ENCODE measurements around the gene LRMDA. TPM values are rescaled to one million over a fixed set of nuclear protein-coding genes. Genes with fewer than 3 reads are reported as not detected.

LRMDA gene
- total and polyA plus RNA-seq, 2 of the 4 experiments (the other 2 are of a cell fraction): 0.07 TPM; not detected in 1

DNA sequence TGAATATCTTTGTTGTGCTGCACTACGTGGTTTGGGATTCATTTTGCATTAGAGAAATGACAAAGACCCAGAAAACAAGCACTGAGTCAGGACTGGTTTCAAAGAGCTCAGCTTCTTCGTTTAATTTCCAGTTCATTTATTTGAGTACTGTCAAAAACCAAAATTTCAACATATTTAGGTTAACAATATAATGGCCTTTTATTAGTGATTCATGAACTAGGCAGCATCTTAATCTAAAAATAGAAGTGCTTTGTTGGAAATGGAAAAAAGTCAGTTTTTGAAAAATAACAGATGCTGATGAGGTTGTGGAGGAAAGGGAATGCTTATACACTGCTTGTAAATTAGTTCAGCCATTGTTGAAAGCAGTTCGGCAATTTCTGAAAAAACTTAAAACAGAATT is 856.4 kb downstream of the LRMDA start:
- Histone ChIP-seq H2AK9ac (replicated peaks; ENCODE audit: low read depth, low read length, poor library complexity) (no peak overlapping the region), H4K5ac (ENCODE audit: low read depth, low read length) (peak overlapping the region; percentile 44; the same call in 1 of the 2 replicates), H2AFZ (replicated peaks; ENCODE audit: low read length, poor library complexity) (no peak overlapping the region), H3K9ac (ENCODE audit: low read depth, low read length) (no peak overlapping the region), H3K27ac (ENCODE audit: insufficient read depth, low read length) (no peak overlapping the region), H3K4me2 (ENCODE audit: low read depth, low read length) (no peak overlapping the region), H3K56ac (ENCODE audit: extremely low read depth, insufficient read depth, low read length) (no peak overlapping the region), H3K14ac (replicated peaks; ENCODE audit: low read depth, low read length) (no peak overlapping the region), H3K27me3 (ENCODE audit: control insufficient read depth, insufficient read depth, low read length) (no peaks in the 10 kb centered on the region), H2AK5ac (ENCODE audit: low read depth, low read length) (no peak overlapping the region; the same call in 1 of the 2 replicates), H3K4me1 (ENCODE audit: control insufficient read depth, insufficient read depth, low read length) (peaks cover 7% of the 10 kb centered on the region; the same call in 1 of the 2 replicates), H3K4me3 (ENCODE audit: insufficient read depth, low read depth, low read length) (no peak overlapping the region), H3K9me1 (ENCODE audit: insufficient read depth, low read length) (no peaks in the 10 kb centered on the region), H2BK5ac (ENCODE audit: low read depth, low read length, poor library complexity, severe bottlenecking) (peak overlapping the region; percentile 20), H4K91ac (ENCODE audit: insufficient read depth, low read depth, low read length) (no peak overlapping the region), H3K23ac (ENCODE audit: low read depth, low read length) (no peak overlapping the region), H3K9me3 (ENCODE audit: control insufficient read depth, insufficient read depth, low read length) (no peaks in the 10 kb centered on the region), H3K79me1 (ENCODE audit: low read depth in 1 of 2, low read length in 2 of 2) (no peaks in the 10 kb centered on the region), H3K4ac (ENCODE audit: low read depth, low read length) (no peak overlapping the region), H4K20me1 (ENCODE audit: insufficient read depth, low read length) (no peaks in the 10 kb centered on the region), H3K36me3 (ENCODE audit: control insufficient read depth, insufficient read depth, low read length) (no peaks in the 10 kb centered on the region), H4K8ac (ENCODE audit: low read depth in 2 of 2, low read length in 2 of 2) (no peak overlapping the region; a peak in 1 of 4 replicates), H2BK120ac (ENCODE audit: low read depth, low read length) (no peak overlapping the region), H3K18ac (ENCODE audit: low read depth, low read length) (peak overlapping the region; percentile 75; the same call in 1 of the 2 replicates), H2BK20ac (ENCODE audit: low read depth, low read length) (0 out of 2 replicates have a peak overlapping the region, but pooled peaks have one; percentile 4), H2BK15ac (ENCODE audit: low read depth, low read length) (peak overlapping the region; percentile 32; the same call in 1 of the 3 replicates)
- WGBS, 2 experiments (ENCODE audit: extremely low coverage in 2 of 2, insufficient read length in 1 of 2): no CpG with 5 or more reads among the region's 3 CpGs
- BruUV-seq (replicated peaks): no TSS peak
- intact Hi-C loops (cut with micrococcal nuclease) (no loop called here), in situ Hi-C loops (cut with MboI; ENCODE audit: low sequenced_read_pairs) (no loop called here), dilution Hi-C loops (cut with HindIII; ENCODE audit: low sequenced_read_pairs, unreplicated experiment) (no loop called here)
- ATAC-seq (ENCODE audit: low read depth) (no peak), DNase-seq (peak; percentile 6)
- TF ChIP-seq MXI1 (IDR thresholded peaks at IDR 0.05; ENCODE audit: borderline replicate concordance, low read depth, low read length): no peak
- TF ChIP-seq, protein P1, sequence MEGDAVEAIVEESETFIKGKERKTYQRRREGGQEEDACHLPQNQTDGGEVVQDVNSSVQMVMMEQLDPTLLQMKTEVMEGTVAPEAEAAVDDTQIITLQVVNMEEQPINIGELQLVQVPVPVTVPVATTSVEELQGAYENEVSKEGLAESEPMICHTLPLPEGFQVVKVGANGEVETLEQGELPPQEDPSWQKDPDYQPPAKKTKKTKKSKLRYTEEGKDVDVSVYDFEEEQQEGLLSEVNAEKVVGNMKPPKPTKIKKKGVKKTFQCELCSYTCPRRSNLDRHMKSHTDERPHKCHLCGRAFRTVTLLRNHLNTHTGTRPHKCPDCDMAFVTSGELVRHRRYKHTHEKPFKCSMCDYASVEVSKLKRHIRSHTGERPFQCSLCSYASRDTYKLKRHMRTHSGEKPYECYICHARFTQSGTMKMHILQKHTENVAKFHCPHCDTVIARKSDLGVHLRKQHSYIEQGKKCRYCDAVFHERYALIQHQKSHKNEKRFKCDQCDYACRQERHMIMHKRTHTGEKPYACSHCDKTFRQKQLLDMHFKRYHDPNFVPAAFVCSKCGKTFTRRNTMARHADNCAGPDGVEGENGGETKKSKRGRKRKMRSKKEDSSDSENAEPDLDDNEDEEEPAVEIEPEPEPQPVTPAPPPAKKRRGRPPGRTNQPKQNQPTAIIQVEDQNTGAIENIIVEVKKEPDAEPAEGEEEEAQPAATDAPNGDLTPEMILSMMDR (conservative IDR thresholded peaks at IDR 0.05; ENCODE audit: low read depth, low read length): no peak
- TF ChIP-seq MAFK (IDR thresholded peaks at IDR 0.05; ENCODE audit: low read depth, low read length): no peak
- TF ChIP-seq POLR2A (IDR thresholded peaks at IDR 0.05; ENCODE audit: low read depth, low read length): no peak
- no peak for TF ChIP-seq MAZ (IDR thresholded peaks at IDR 0.05; ENCODE audit: borderline replicate concordance, low read depth, low read length)
- no peak for TF ChIP-seq NFE2L2 (IDR thresholded peaks at IDR 0.05; ENCODE audit: low read depth, low read length)
- TF ChIP-seq, protein P2, sequence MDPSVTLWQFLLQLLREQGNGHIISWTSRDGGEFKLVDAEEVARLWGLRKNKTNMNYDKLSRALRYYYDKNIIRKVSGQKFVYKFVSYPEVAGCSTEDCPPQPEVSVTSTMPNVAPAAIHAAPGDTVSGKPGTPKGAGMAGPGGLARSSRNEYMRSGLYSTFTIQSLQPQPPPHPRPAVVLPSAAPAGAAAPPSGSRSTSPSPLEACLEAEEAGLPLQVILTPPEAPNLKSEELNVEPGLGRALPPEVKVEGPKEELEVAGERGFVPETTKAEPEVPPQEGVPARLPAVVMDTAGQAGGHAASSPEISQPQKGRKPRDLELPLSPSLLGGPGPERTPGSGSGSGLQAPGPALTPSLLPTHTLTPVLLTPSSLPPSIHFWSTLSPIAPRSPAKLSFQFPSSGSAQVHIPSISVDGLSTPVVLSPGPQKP (IDR thresholded peaks at IDR 0.05; ENCODE audit: borderline replicate concordance, low read depth, low read length): no peak
- no peak for TF ChIP-seq RCOR1 (IDR thresholded peaks at IDR 0.05; ENCODE audit: insufficient replicate concordance, low read length)
- TF ChIP-seq FOS (IDR thresholded peaks at IDR 0.05; ENCODE audit: low read depth, low read length): no peak
- no peak for TF ChIP-seq CEBPB (IDR thresholded peaks at IDR 0.05; ENCODE audit: low read depth, low read length)
- TF ChIP-seq CHD1 (IDR thresholded peaks at IDR 0.05; ENCODE audit: low read depth, low read length): no peak
- no peak for TF ChIP-seq RAD21 (IDR thresholded peaks at IDR 0.05; ENCODE audit: low read length)
- no peak for TF ChIP-seq SMC3 (IDR thresholded peaks at IDR 0.05; ENCODE audit: low read depth, low read length)
- no peak for TF ChIP-seq BHLHE40 (IDR thresholded peaks at IDR 0.05; ENCODE audit: low read depth, low read length)
- no peak for TF ChIP-seq RFX5 (IDR thresholded peaks at IDR 0.05; ENCODE audit: low read depth, low read length)
- POLR2A ChIA-PET (ENCODE audit: unreplicated experiment): no interaction called here
- CTCF ChIA-PET: interaction anchor here (0.6 kb wide), 1 partner anchor 389 kb away, joined by 3 read pairs; no protein-coding TSS in a partner anchor

All from IMR-90 (cell line).